Type B pancreatic cell (in vitro differentiated cells): ENCODE measurements around the gene NELL1. TPM values are rescaled to one million over a fixed set of nuclear protein-coding genes. Genes with fewer than 3 reads are reported as not detected.

ENCODE experiments used
- DNase-seq: peaks from one replicate; pipeline ENCODE4 v3.0.0; 2021; ENCODE audit warnings: mixed read lengths; ENCODE audit not compliant: unreplicated experiment; ENCODE audit errors: extremely low spot score
- H3K27ac Mint-ChIP-seq: 2 replicates; pipeline ENCODE4 v1.8.0; 2021; ENCODE audit warnings: mild to moderate bottlenecking, mixed read lengths
- H3K27me3 Mint-ChIP-seq: 2 replicates; pipeline ENCODE4 v1.8.0; 2021; ENCODE audit warnings: mixed read lengths
- H3K36me3 Mint-ChIP-seq: 2 replicates; pipeline ENCODE4 v1.8.0; 2021; ENCODE audit warnings: mixed read lengths
- H3K4me1 Mint-ChIP-seq: one replicate; pipeline ENCODE4 v1.8.0; 2021; ENCODE audit warnings: mixed read lengths; ENCODE audit not compliant: unreplicated experiment
- H3K4me3 Mint-ChIP-seq: 2 replicates; pipeline ENCODE4 v1.8.0; 2021; ENCODE audit warnings: mild to moderate bottlenecking, mixed read lengths
- H3K9me3 Mint-ChIP-seq: 2 replicates; pipeline ENCODE4 v1.8.0; 2021; ENCODE audit warnings: mixed read lengths
- CTCF ChIP-seq: fragments of 200-600 bp; sonication (generic); conservative IDR thresholded peaks from 2 replicates; pipeline ENCODE4 v1.5.0; 2021; ENCODE audit warnings: antibody characterized with exemption, mild to moderate bottlenecking
- total RNA-seq: library from RNA; stranded (reverse); gene quantifications from 2 replicates; pipeline ENCODE4 v1.2.1, GENCODE V29; 2021; ENCODE audit warnings: low replicate concordance

Gene NELL1
- total RNA-seq, 1 donor from 2014 or later = 16.9 TPM

GRCh38 chr11:20715931-20716330, 46.5 kb downstream of the NELL1 start:
- DNase-seq = no peak
- Mint-ChIP-seq H3K36me3 (no peaks in the 10 kb centered on the region), H3K27me3 (peaks cover 3% of the 10 kb centered on the region), H3K9me3 (peaks cover 4% of the 10 kb centered on the region), H3K27ac (no peak overlapping the region), H3K4me1 (no peaks in the 10 kb centered on the region), H3K4me3 (no peak overlapping the region)
- no peak for TF ChIP-seq CTCF

- Mint-ChIP-seq H3K27ac (no peak overlapping the region), H3K27me3 (peaks cover 3% of the 10 kb centered on the region), H3K4me1 (no peaks in the 10 kb centered on the region), H3K4me3 (no peak overlapping the region), H3K36me3 (no peaks in the 10 kb centered on the region), H3K9me3 (peaks cover 4% of the 10 kb centered on the region)
- no peak for TF ChIP-seq CTCF
- no peak for DNase-seq
These were observed 50.4 kb downstream of the NELL1 start for GRCh38 chr11:20719821-20720220.

- Mint-ChIP-seq H3K9me3 (peaks cover 4% of the 10 kb centered on the region), H3K27me3 (peaks cover 3% of the 10 kb centered on the region), H3K27ac (no peak overlapping the region), H3K36me3 (no peaks in the 10 kb centered on the region), H3K4me3 (no peak overlapping the region), H3K4me1 (no peaks in the 10 kb centered on the region)
- no peak for DNase-seq
- TF ChIP-seq CTCF = no peak
These were observed 54.0 kb downstream of the NELL1 start for GRCh38 chr11:20723366-20723765.

- no peaks in the 10 kb centered on the region for H3K36me3 Mint-ChIP-seq
- DNase-seq = no peak
- no peak for TF ChIP-seq CTCF
- H3K27ac Mint-ChIP-seq = no peak overlapping the region
- H3K9me3 Mint-ChIP-seq = no peaks in the 10 kb centered on the region
- H3K27me3 Mint-ChIP-seq = peaks cover 3% of the 10 kb centered on the region
- no peak overlapping the region for H3K4me3 Mint-ChIP-seq
- H3K4me1 Mint-ChIP-seq = no peaks in the 10 kb centered on the region
These were observed 60.3 kb downstream of the NELL1 start for GRCh38 chr11:20729597-20730105.

GRCh38 chr11:20731676-20732215, 62.4 kb downstream of the NELL1 start:
- H3K4me1 Mint-ChIP-seq = no peaks in the 10 kb centered on the region
- no peak overlapping the region for H3K27ac Mint-ChIP-seq

More at GRCh38 chr11:20731676-20732215, 62.4 kb downstream of the NELL1 start:
- no peak for TF ChIP-seq CTCF
- H3K27me3 Mint-ChIP-seq = peaks cover 3% of the 10 kb centered on the region
- H3K36me3 Mint-ChIP-seq = no peaks in the 10 kb centered on the region
- no peak for DNase-seq
- H3K9me3 Mint-ChIP-seq = no peaks in the 10 kb centered on the region
- no peak overlapping the region for H3K4me3 Mint-ChIP-seq
